GM18526 (cell line): ENCODE data around the gene BSND.

Experiments
- POLR2A ChIP-seq: IDR thresholded peaks from 3 replicates; pipeline ENCODE4 v1.6.1; 2011; ENCODE audit not compliant: insufficient read length; ENCODE audit errors: extremely low read depth

BSND gene

DNA sequence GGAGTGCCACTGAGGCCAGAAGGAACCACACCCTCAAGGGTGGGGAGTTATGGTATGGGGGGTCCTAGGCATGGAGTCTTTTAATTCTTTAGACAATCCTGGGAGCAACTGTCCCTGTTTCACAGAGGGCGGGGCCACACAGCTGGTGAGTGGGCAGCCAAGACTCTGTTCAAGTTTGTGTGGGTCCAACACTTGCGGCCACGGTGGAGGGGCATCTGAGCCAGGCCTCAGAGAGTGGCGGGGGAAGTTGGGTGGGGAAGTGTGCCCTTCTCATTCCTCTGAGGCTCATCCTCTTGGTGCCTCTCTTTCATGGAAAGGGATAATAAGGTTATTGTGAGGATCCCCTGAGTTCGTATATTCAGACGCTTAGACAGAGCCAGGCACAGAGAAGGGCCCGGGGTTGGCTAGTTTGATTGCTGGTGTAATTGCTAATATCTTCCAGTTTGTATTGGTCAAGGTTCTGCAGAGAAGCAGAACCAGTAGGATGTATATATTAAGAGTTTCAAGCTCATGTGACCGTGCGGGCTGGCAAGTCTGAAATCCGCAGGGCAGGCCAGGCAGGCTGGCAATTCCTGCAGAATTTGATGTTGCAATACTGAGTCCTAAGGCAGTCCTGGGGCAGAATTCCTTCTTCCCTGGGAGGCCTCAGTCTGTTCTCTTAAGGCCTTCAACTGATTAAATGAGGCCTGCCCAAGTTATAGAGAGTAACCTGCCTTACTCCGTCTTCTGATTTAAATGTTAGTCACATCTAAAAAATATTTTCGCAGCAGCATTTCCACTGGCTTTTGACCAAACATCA, 56.5 kb downstream of the BSND start:
- no peak for TF ChIP-seq POLR2A

DNA sequence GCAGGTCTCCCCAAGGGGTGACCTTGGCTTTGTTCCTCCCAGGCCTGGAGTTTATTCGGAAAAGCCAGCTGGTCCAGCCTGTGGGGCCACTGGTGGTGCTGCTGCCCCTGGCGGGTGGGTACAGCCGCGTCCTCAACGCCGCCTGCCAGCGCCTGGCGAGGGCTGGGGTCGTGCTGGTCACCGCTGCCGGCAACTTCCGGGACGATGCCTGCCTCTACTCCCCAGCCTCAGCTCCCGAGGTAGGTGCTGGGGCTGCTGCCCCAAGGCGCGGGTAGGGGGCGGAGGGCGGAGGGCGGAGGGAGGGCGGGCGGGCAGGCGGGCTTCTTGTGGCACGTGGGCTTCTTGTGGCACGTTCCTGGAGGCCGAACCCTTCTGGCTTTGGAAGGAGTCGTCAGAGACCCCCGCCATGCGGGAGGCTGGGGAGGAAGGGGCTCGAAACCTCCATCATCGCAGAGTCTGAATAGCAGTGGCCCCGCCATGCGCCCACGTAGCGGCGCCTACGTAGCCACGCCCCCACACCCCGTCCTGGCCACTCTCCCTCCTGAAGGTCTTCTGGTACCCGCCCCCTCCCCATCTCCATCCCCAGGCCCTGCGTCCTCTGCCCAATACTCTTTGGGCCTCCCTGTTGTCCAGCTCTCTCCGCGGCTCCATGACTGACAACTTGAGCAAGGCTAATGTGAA, 57.4 kb downstream of the BSND start:
- TF ChIP-seq POLR2A, result no peak

DNA sequence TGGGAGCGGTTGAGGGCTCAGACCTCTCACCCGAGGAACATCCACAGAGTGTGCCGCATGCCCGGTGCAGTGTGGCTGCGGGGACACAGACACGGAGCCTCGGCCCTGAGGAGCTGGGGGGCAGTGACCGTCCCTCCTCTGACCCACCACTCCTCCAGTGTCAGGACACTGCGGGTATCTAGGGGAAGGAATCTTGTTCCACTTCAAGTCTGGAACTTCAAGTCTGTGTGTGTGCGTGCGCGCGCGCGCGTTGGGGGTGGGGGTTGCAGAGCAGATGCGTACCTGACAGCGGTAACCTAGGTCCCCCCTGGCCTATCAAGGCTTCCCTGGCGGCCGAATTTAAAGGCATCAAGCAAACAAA, 57.9 kb downstream of the BSND start:
- TF ChIP-seq POLR2A, result no peak

DNA sequence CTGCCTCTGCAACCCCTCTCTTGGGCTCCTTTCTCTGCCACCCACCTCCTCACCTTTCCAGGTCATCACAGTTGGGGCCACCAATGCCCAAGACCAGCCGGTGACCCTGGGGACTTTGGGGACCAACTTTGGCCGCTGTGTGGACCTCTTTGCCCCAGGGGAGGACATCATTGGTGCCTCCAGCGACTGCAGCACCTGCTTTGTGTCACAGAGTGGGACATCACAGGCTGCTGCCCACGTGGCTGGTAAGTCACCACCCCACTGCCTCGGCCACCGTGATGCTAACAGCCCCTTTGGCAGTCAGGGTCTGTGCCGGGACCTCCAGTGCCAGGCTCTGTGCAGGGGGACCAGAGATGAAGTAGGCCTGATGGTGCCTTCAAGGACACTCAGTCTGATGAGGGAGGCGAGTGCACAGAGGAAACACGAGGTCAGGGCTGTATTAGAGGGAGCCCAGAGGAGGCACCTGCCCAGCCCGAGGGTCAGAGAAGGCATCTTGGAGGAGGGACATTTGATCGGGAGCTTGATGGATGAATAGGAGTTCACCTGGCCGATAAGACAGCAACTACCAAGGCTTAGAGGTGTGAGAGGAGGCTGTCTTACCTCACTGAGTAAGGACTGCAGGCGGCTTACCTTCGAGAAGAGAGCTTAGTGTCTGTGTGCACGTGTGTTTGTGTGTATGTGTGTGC, 58.7 kb downstream of the BSND start:
- TF ChIP-seq POLR2A, result no peak

- no peak for TF ChIP-seq POLR2A
Observed at GRCh38 chr1:55057956-55058298, 59.2 kb downstream of the BSND start.

DNA sequence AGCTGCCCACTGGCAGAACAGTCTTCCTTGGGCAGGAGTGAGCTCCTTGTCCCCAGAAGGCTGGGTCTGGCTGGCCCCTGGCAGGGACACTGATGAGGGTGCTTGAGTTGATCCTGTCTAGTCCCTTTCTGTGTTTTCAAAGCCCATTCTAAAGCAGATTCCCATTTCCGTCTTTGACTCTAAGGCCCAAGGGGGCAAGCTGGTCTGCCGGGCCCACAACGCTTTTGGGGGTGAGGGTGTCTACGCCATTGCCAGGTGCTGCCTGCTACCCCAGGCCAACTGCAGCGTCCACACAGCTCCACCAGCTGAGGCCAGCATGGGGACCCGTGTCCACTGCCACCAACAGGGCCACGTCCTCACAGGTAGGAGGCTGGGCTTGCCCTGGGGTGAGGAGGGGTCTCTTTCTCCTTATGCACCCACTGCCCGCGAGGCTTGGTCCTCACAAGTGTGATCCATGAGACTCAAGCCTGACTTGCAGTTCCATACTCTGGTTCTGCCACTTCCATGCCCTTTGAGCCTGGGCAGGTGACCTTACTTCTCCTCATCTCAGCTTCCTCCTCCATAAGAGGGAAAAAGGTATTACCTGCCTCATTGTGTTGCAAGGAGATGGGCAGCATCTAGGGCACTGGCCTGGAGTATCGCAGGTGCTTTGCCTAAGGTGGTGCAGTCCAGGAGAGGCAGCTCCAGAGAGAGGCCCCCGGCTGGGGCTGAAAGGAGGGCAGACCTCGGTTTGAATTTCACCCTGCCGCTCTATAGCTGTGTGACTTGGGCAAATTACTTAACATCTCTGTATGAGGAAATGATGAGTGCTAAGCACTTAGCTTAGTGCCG, 60.8 kb downstream of the BSND start:
- TF ChIP-seq POLR2A, result no peak

GRCh38 chr1:55060133-55060999, 61.6 kb downstream of the BSND start:
- TF ChIP-seq POLR2A, result no peak

DNA sequence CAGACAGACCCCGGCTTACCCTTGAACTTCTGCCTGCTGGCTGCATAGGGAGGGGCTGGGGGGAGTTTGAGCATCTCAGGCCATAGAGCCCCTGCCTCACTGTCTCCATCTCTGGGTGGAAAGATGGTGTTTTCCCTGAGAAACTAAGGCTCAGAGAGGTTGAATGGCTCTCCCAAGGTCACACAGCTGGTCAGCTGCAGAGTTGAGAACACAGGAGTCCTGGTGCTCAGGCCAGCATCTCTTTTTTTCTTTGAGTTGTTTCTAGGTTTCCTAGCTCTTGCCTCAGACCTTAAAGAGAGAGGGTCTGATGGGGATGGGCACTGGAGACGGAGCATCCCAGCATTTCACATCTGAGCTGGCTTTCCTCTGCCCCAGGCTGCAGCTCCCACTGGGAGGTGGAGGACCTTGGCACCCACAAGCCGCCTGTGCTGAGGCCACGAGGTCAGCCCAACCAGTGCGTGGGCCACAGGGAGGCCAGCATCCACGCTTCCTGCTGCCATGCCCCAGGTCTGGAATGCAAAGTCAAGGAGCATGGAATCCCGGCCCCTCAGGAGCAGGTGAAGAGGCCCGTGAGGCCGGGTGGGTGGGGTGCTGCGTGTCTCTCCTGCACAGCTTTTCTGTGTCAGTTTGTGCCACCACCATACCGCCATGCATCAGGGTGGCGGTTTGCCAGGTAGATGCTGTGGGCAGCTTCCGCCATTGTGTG, 62.4 kb downstream of the BSND start:
- TF ChIP-seq POLR2A, result no peak
